ENCODE data around the gene SLC1A7.

DNA sequence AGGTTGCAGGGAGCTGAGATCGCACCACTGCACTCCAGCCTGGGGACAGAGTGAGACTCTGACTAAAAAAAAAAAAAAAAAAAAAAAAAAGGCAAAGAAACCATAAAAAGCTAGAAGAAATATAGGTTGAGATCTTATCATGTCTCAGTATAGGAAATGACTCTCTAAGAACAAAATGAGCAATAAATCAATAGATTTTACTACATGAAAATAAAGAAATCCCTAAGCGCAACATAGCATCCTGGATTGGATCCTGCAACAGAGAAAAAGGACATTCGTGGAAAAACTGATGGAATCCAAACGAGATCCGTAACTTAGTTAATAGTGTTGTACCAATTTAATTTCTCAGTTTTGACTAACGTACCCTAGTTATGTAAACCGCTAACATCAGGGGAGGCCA lies 35.3 kb downstream of the SLC1A7 start:
- TF ChIP-seq, protein P1, sequence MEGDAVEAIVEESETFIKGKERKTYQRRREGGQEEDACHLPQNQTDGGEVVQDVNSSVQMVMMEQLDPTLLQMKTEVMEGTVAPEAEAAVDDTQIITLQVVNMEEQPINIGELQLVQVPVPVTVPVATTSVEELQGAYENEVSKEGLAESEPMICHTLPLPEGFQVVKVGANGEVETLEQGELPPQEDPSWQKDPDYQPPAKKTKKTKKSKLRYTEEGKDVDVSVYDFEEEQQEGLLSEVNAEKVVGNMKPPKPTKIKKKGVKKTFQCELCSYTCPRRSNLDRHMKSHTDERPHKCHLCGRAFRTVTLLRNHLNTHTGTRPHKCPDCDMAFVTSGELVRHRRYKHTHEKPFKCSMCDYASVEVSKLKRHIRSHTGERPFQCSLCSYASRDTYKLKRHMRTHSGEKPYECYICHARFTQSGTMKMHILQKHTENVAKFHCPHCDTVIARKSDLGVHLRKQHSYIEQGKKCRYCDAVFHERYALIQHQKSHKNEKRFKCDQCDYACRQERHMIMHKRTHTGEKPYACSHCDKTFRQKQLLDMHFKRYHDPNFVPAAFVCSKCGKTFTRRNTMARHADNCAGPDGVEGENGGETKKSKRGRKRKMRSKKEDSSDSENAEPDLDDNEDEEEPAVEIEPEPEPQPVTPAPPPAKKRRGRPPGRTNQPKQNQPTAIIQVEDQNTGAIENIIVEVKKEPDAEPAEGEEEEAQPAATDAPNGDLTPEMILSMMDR (optimal IDR thresholded peaks at IDR 0.05 in 1 of 3, IDR thresholded peaks at IDR 0.05 in 1 of 3, conservative IDR thresholded peaks at IDR 0.05 in 1 of 3; ENCODE audit: extremely low read depth in 1 of 3, insufficient read depth in 2 of 3, low read length in 3 of 3) = no peak
- TF ChIP-seq EZH2 (IDR thresholded peaks at IDR 0.05; ENCODE audit: low read length) = no peak

Measured in keratinocyte (primary cell).